ENCODE results near the gene MITF. TPM values are rescaled to one million over a fixed set of nuclear protein-coding genes. Genes with fewer than 3 reads are reported as not detected.
"Not testable (repeated sequence)": the region's sequence is repeated elsewhere in the genome, so short reads cannot be mapped to it uniquely, and the experiment has no call there.

The MITF gene
- total and polyA plus RNA-seq, 4 donors: 0.91 to 2.9 (median 2.3) TPM

- peaks cover 0 to 4% (median 3%) of the 10 kb centered on the region in 4 donors for H3K9me3 ChIP-seq (ENCODE audit: control insufficient read depth in 4 of 4, low read length in 3 of 4)
- no peak overlapping the region for H3K27ac ChIP-seq (ENCODE audit: low read depth in 1 of 2, low read length in 2 of 2)
- H3K36me3 ChIP-seq (ENCODE audit: control insufficient read depth in 4 of 4, insufficient read depth in 3 of 4, low read depth in 1 of 4, low read length in 3 of 4): no peaks in the 10 kb centered on the region
- H3K27me3 ChIP-seq (ENCODE audit: control insufficient read depth in 4 of 4, insufficient read depth in 4 of 4, low read length in 3 of 4): no peaks in the 10 kb centered on the region
- no peak for TF ChIP-seq FOXA2 (IDR thresholded peaks at IDR 0.05)
- TF ChIP-seq RAD21 (IDR thresholded peaks at IDR 0.05): no peak
- TF ChIP-seq RXRA (IDR thresholded peaks at IDR 0.05): no peak
- TF ChIP-seq JUND (IDR thresholded peaks at IDR 0.05): no peak
- TF ChIP-seq ATF3 (IDR thresholded peaks at IDR 0.05): no peak
- no peak for DNase-seq (ENCODE audit: low spot score)
- H3K4me1 ChIP-seq (ENCODE audit: control insufficient read depth in 4 of 4, insufficient read depth in 4 of 4, low read length in 3 of 4): no peaks in the 10 kb centered on the region
- WGBS: 89% methylated on average over 4 of the region's 4 CpGs
- H3K9ac ChIP-seq (ENCODE audit: low read depth in 1 of 2, low read length in 2 of 2): no peak overlapping the region
- H3K4me3 ChIP-seq (ENCODE audit: low read depth in 1 of 3, low read length in 3 of 3): no peak overlapping the region
Observed at GRCh38 chr3:69914395-69914794, 175.1 kb downstream of the MITF start.

- Histone ChIP-seq H3K9me3 (ENCODE audit: control insufficient read depth in 4 of 4, low read length in 3 of 4) (peaks cover 0 to 4% (median 3%) of the 10 kb centered on the region in 4 donors), H3K27me3 (ENCODE audit: control insufficient read depth in 4 of 4, insufficient read depth in 4 of 4, low read length in 3 of 4) (no peaks in the 10 kb centered on the region), H3K27ac (ENCODE audit: low read depth in 1 of 2, low read length in 2 of 2) (no peak overlapping the region), H3K9ac (ENCODE audit: low read depth in 1 of 2, low read length in 2 of 2) (no peak overlapping the region), H3K4me1 (ENCODE audit: control insufficient read depth in 4 of 4, insufficient read depth in 4 of 4, low read length in 3 of 4) (no peaks in the 10 kb centered on the region), H3K4me3 (ENCODE audit: low read depth in 1 of 3, low read length in 3 of 3) (no peak overlapping the region), H3K36me3 (ENCODE audit: control insufficient read depth in 4 of 4, insufficient read depth in 3 of 4, low read depth in 1 of 4, low read length in 3 of 4) (no peaks in the 10 kb centered on the region)
- no peak for DNase-seq (ENCODE audit: low spot score)
- TF ChIP-seq JUND (IDR thresholded peaks at IDR 0.05) (no peak), NR2F2 (IDR thresholded peaks at IDR 0.05) (no peak), HNF4A (conservative IDR thresholded peaks at IDR 0.05) (no peak)
- TF ChIP-seq, protein P1, sequence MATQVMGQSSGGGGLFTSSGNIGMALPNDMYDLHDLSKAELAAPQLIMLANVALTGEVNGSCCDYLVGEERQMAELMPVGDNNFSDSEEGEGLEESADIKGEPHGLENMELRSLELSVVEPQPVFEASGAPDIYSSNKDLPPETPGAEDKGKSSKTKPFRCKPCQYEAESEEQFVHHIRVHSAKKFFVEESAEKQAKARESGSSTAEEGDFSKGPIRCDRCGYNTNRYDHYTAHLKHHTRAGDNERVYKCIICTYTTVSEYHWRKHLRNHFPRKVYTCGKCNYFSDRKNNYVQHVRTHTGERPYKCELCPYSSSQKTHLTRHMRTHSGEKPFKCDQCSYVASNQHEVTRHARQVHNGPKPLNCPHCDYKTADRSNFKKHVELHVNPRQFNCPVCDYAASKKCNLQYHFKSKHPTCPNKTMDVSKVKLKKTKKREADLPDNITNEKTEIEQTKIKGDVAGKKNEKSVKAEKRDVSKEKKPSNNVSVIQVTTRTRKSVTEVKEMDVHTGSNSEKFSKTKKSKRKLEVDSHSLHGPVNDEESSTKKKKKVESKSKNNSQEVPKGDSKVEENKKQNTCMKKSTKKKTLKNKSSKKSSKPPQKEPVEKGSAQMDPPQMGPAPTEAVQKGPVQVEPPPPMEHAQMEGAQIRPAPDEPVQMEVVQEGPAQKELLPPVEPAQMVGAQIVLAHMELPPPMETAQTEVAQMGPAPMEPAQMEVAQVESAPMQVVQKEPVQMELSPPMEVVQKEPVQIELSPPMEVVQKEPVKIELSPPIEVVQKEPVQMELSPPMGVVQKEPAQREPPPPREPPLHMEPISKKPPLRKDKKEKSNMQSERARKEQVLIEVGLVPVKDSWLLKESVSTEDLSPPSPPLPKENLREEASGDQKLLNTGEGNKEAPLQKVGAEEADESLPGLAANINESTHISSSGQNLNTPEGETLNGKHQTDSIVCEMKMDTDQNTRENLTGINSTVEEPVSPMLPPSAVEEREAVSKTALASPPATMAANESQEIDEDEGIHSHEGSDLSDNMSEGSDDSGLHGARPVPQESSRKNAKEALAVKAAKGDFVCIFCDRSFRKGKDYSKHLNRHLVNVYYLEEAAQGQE (IDR thresholded peaks at IDR 0.05): no peak
Observed at GRCh38 chr3:69915726-69916125, 176.5 kb downstream of the MITF start.

GRCh38 chr3:69920009-69920408 is 180.7 kb downstream of the MITF start:
- H3K9ac ChIP-seq (ENCODE audit: low read depth in 1 of 2, low read length in 2 of 2); H3K27me3 ChIP-seq (ENCODE audit: control insufficient read depth in 4 of 4, insufficient read depth in 4 of 4, low read length in 3 of 4); DNase-seq (ENCODE audit: low spot score); H3K4me3 ChIP-seq (ENCODE audit: low read depth in 1 of 3, low read length in 3 of 3); H3K9me3 ChIP-seq (ENCODE audit: control insufficient read depth in 4 of 4, low read length in 3 of 4); H3K4me1 ChIP-seq (ENCODE audit: control insufficient read depth in 4 of 4, insufficient read depth in 4 of 4, low read length in 3 of 4); H3K36me3 ChIP-seq (ENCODE audit: control insufficient read depth in 4 of 4, insufficient read depth in 3 of 4, low read depth in 1 of 4, low read length in 3 of 4); H3K27ac ChIP-seq (ENCODE audit: low read depth in 1 of 2, low read length in 2 of 2): not testable (repeated sequence)
- peak in 1 of 2 donors; percentile 45 for TF ChIP-seq RAD21 (IDR thresholded peaks at IDR 0.05)
- WGBS: 63% methylated on average over 10 of the region's 10 CpGs

DNA sequence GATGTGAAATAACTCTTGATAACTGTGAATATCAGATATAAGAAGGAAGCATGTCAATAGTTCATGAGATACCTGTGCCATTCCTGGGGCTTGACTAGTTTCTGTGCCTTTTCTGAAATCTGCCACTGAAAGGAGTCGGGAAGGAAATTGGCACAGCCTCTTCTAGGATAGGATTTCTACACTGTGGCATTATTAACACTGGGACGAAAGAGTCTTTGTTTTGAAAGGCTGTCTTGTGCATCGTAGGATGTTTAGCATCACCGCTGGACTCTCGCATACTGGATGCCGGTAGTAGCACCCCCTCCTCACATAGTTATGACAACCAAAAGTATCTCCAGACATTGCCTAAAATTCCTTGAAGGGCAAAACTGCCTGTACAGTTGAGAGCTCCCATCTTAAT is 182.4 kb downstream of the MITF start:
- H3K27me3 ChIP-seq (ENCODE audit: control insufficient read depth in 4 of 4, insufficient read depth in 4 of 4, low read length in 3 of 4): no peaks in the 10 kb centered on the region
- DNase-seq (ENCODE audit: low spot score): no peak
- H3K27ac ChIP-seq (ENCODE audit: low read depth in 1 of 2, low read length in 2 of 2): no peak overlapping the region
- WGBS: 93% methylated on average over 6 of the region's 6 CpGs
- TF ChIP-seq JUND (IDR thresholded peaks at IDR 0.05) (no peak), HNF4A (conservative IDR thresholded peaks at IDR 0.05) (no peak), YY1 (IDR thresholded peaks at IDR 0.05) (no peak), MAX (IDR thresholded peaks at IDR 0.05) (no peak), EGR1 (IDR thresholded peaks at IDR 0.05; ENCODE audit: low read depth in 2 of 2) (no peak)
- TF ChIP-seq, protein P1 (IDR thresholded peaks at IDR 0.05): no peak
- H3K9ac ChIP-seq (ENCODE audit: low read depth in 1 of 2, low read length in 2 of 2): no peak overlapping the region
- no peaks in the 10 kb centered on the region for H3K36me3 ChIP-seq (ENCODE audit: control insufficient read depth in 4 of 4, insufficient read depth in 3 of 4, low read depth in 1 of 4, low read length in 3 of 4)
- no peak overlapping the region for H3K4me3 ChIP-seq (ENCODE audit: low read depth in 1 of 3, low read length in 3 of 3)
- no peaks in the 10 kb centered on the region for H3K4me1 ChIP-seq (ENCODE audit: control insufficient read depth in 4 of 4, insufficient read depth in 4 of 4, low read length in 3 of 4)
- H3K9me3 ChIP-seq (ENCODE audit: control insufficient read depth in 4 of 4, low read length in 3 of 4): no peaks in the 10 kb centered on the region
